GM06990 (cell line): ENCODE measurements around the gene SDF4.

ENCODE experiments used
- DNase-seq: peaks from one replicate; pipeline ENCODE4 v3.0.0-alpha.2; 2011; ENCODE audit not compliant: insufficient read length; ENCODE audit errors: extremely low read depth
- H3K27me3 ChIP-seq: replicated peaks from 2 replicates; pipeline ENCODE4 v1.6.0; 2011; ENCODE audit warnings: low read length; ENCODE audit not compliant: control insufficient read depth, insufficient read depth
- H3K36me3 ChIP-seq: 2 replicates; pipeline ENCODE4 v1.5.1; 2011; ENCODE audit warnings: low read length; ENCODE audit not compliant: control insufficient read depth, insufficient read depth
- H3K4me3 ChIP-seq: replicated peaks from 2 replicates; pipeline ENCODE4 v1.5.1; 2011; ENCODE audit warnings: low read depth, mild to moderate bottlenecking, control low read depth, low read length
- TF ChIP-seq, protein P1 (sequence below): IDR thresholded peaks from 2 replicates; pipeline ENCODE4 v1.5.1; 2011; ENCODE audit warnings: low read length, control low read depth, mild to moderate bottlenecking, inconsistent platforms; ENCODE audit not compliant: insufficient read depth, poor library complexity, severe bottlenecking

Gene SDF4

GRCh38 chr1:1262758-1263157, 31.0 kb upstream of the SDF4 start:
- H3K36me3 ChIP-seq = peaks cover 47% of the 10 kb centered on the region
- no peak overlapping the region for H3K4me3 ChIP-seq
- H3K27me3 ChIP-seq = no peaks in the 10 kb centered on the region
- DNase-seq = no peak
- TF ChIP-seq, protein P1, sequence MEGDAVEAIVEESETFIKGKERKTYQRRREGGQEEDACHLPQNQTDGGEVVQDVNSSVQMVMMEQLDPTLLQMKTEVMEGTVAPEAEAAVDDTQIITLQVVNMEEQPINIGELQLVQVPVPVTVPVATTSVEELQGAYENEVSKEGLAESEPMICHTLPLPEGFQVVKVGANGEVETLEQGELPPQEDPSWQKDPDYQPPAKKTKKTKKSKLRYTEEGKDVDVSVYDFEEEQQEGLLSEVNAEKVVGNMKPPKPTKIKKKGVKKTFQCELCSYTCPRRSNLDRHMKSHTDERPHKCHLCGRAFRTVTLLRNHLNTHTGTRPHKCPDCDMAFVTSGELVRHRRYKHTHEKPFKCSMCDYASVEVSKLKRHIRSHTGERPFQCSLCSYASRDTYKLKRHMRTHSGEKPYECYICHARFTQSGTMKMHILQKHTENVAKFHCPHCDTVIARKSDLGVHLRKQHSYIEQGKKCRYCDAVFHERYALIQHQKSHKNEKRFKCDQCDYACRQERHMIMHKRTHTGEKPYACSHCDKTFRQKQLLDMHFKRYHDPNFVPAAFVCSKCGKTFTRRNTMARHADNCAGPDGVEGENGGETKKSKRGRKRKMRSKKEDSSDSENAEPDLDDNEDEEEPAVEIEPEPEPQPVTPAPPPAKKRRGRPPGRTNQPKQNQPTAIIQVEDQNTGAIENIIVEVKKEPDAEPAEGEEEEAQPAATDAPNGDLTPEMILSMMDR = no peak

DNA sequence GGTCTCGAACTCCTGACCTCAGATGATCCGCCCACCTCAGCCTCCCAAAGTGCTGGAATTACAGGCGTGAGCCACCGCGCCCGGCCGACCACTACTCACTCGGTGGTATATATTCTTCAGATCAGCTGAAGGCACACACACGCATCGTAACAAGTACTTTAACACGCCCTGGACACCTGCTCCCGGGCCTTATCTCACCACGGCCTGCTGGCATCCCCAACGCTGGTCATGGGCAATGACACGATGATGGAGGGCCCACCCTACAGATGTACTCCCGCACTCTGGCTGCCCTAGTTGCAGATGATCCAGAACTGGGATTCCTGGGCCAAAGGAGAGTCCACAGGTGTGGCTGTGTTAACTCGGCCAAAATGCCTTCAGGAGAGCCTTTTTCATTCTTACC, 30.3 kb upstream of the SDF4 start:
- no peak for DNase-seq
- TF ChIP-seq, protein P1 = no peak
- Histone ChIP-seq H3K27me3 (no peaks in the 10 kb centered on the region), H3K36me3 (peaks cover 42% of the 10 kb centered on the region), H3K4me3 (no peak overlapping the region)

- no peak for DNase-seq
- H3K36me3 ChIP-seq = peaks cover 41% of the 10 kb centered on the region
- no peaks in the 10 kb centered on the region for H3K27me3 ChIP-seq
- TF ChIP-seq, protein P1 = no peak
- no peak overlapping the region for H3K4me3 ChIP-seq
Measured at GRCh38 chr1:1260843-1261560, 29.2 kb upstream of the SDF4 start.

DNA sequence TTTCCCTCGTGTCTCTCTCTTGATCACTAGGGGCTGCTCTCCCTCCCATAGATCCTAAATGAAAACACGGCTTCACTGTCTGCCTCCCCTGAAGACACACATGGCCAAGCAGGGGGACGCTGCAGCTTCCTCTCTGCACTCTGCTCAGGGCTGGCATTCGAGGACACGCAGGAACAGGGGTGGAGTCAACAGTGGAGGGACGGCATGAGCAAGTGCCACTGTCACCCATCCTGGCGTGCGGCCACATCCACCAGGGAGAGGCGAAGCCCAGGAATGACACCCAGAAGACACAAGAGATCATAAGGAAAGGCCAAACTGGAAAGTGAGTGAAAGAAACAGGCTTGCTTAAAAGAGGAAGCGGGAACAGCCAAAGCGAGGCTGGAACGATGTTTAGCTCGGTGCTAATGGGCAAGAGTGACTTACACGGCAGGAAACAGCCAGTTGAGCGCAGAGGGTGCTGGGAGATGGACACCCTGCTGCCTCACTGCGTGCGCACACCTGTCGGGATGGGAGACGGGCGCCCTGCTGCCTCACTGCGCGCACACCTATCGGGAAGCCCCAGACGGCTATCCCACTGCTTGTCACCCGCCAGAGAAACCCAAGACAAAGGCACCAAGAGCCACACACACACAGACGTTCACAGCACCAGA, 28.3 kb upstream of the SDF4 start:
- no peak for DNase-seq
- TF ChIP-seq, protein P1 = no peak
- Histone ChIP-seq H3K4me3 (no peak overlapping the region), H3K36me3 (peaks cover 42% of the 10 kb centered on the region), H3K27me3 (no peaks in the 10 kb centered on the region)

- no peak for DNase-seq
- H3K27me3 ChIP-seq = no peaks in the 10 kb centered on the region
- TF ChIP-seq, protein P1 = no peak
- no peak overlapping the region for H3K4me3 ChIP-seq
- peaks cover 41% of the 10 kb centered on the region for H3K36me3 ChIP-seq
Measured at GRCh38 chr1:1259540-1259939, 27.7 kb upstream of the SDF4 start.
